H1 (cell line): ENCODE results near the gene VCP. TPM values are rescaled to one million over a fixed set of nuclear protein-coding genes. Genes with fewer than 3 reads are reported as not detected.

Experiments
- BACH1 ChIP-seq: IDR thresholded peaks from 2 replicates; pipeline ENCODE4 v1.6.1; 2012; ENCODE audit warnings: low read length, improper control_type of control experiment
- BCL11A ChIP-seq, 2 experiments: IDR thresholded peaks; one replicate each; pipeline ENCODE4 v1.6.1; 2011; ENCODE audit warnings: low read depth in 2 of 2, low read length in 2 of 2, mild to moderate bottlenecking in 2 of 2
- NRF1 ChIP-seq: IDR thresholded peaks from 2 replicates; pipeline ENCODE4 v1.6.1; 2011; ENCODE audit warnings: mild to moderate bottlenecking, low read depth, low read length, improper control_type of control experiment
- SAP30 ChIP-seq: fragments of 300-600 bp; sonication (generic); IDR thresholded peaks from 2 replicates; pipeline ENCODE4 v1.7.1; 2012; ENCODE audit warnings: low read length, moderate library complexity, mild to moderate bottlenecking, inconsistent platforms; ENCODE audit not compliant: insufficient read depth, insufficient replicate concordance
- polyA plus RNA-seq, 7 experiments: library from polyadenylated mRNA; depleted of rRNA in 3 of 7; stranded (reverse) in 5 of 7; unstranded in 2 of 7; fragments of >200 nt in 5 of 7; fragments of 200-250 nt in 2 of 7; gene quantifications; 1 replicate in 5 of 7; 2 replicates in 1 of 7; 4 replicates in 1 of 7; pipeline versions ENCODE4 v1.2.1 to v1.2.3, GENCODE V29; 2011 to 2013; ENCODE audit warnings: missing spikeins in 2 of 7, mixed read lengths in 2 of 7
- total RNA-seq: library from RNA; stranded (reverse); fragmentation: NEBNext Ultra II Directional; extraction: Animal tissue kit (Norgen Biotek cat#: 25700); gene quantifications from 2 replicates; pipeline ENCODE4 v1.2.1, GENCODE V29; 2021
- TF ChIP-seq, protein P1 (sequence below): IDR thresholded peaks from 2 replicates; pipeline ENCODE4 v1.6.1; 2011; ENCODE audit warnings: low read depth, mild to moderate bottlenecking, low read length; ENCODE audit not compliant: insufficient read depth

Gene VCP
- total and polyA plus RNA-seq, 2 of the 8 experiments (the other 6 are each of a cell fraction or from before 2014, with no cell fraction given) = 173 to 375 TPM

DNA sequence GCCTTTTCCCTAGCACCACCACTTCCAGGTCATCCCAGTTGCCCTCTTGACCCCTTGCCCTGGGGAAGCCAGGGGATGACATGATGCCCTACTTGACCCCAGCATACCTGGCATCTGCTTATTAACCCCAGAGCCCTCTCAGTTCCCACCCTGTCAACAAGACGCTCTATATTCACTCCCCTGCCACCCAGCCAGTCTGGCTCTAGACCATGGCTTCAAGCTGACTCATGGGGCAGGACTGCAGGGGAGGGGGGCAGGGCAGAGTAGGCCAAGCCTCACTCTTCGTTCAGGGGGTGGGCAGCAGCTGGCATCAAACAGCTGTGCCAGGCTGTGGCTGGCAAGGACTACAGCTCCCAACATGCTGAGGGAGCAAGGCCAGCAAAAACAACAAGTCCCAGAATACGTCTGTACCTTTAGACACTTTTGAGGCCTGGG lies 37.9 kb upstream of the VCP start (continued):
- TF ChIP-seq SAP30 (no peak), BCL11A (IDR thresholded peaks at IDR 0.05; ENCODE audit: low read depth in 2 of 2, low read length in 2 of 2) (no peak), NRF1 (no peak), BACH1 (no peak)
- TF ChIP-seq, protein P1, sequence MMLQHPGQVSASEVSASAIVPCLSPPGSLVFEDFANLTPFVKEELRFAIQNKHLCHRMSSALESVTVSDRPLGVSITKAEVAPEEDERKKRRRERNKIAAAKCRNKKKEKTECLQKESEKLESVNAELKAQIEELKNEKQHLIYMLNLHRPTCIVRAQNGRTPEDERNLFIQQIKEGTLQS = no peak
